HL-60 (cell line): ENCODE data around the gene RGS11.

Source experiments
- DNase-seq, 2 experiments: peaks; one replicate each; pipeline ENCODE4 v3.0.0-alpha.2; 2010 to 2020; ENCODE audit warnings: low read depth in 1 of 2, low spot score in 1 of 2
- H3K27ac ChIP-seq: fragments of 250-450 bp; sonication (Bioruptor Pico); replicated peaks from 2 replicates; pipeline ENCODE4 v1.5.1; 2020; ENCODE audit warnings: mild to moderate bottlenecking, moderate library complexity
- H3K27me3 ChIP-seq: fragments of 250-450 bp; sonication (Bioruptor Pico); 2 replicates; pipeline ENCODE4 v1.5.1; 2021; ENCODE audit warnings: mild to moderate bottlenecking, moderate library complexity; ENCODE audit not compliant: insufficient read depth, poor library complexity, severe bottlenecking
- H3K4me3 ChIP-seq: replicated peaks from 2 replicates; pipeline ENCODE4 v1.5.1; 2011; ENCODE audit warnings: mild to moderate bottlenecking, control low read depth, low read length; ENCODE audit not compliant: insufficient read depth
- GABPA ChIP-seq: IDR thresholded peaks from 2 replicates; pipeline ENCODE4 v1.6.1; 2012; ENCODE audit warnings: low read depth
- POLR2AphosphoS5 ChIP-seq: IDR thresholded peaks from 2 replicates; pipeline ENCODE4 v1.6.1; 2012; ENCODE audit warnings: low read depth
- SPI1 ChIP-seq: IDR thresholded peaks from 2 replicates; pipeline ENCODE4 v1.6.1; 2012; ENCODE audit warnings: low read depth, mild to moderate bottlenecking, borderline replicate concordance
- TF ChIP-seq, protein P1 (sequence below): IDR thresholded peaks from one replicate; pipeline ENCODE4 v1.5.1; 2011; ENCODE audit warnings: low read length, control low read depth, inconsistent platforms; ENCODE audit not compliant: insufficient read depth
- TF ChIP-seq, protein P2 (sequence below): IDR thresholded peaks from 2 replicates; pipeline ENCODE4 v1.6.1; 2012; ENCODE audit warnings: low read depth; ENCODE audit not compliant: insufficient replicate concordance

RGS11 gene

GRCh38 chr16:270381-271255, 5.1 kb downstream of the RGS11 start:
- no peak overlapping the region for H3K4me3 ChIP-seq
- TF ChIP-seq, protein P1, sequence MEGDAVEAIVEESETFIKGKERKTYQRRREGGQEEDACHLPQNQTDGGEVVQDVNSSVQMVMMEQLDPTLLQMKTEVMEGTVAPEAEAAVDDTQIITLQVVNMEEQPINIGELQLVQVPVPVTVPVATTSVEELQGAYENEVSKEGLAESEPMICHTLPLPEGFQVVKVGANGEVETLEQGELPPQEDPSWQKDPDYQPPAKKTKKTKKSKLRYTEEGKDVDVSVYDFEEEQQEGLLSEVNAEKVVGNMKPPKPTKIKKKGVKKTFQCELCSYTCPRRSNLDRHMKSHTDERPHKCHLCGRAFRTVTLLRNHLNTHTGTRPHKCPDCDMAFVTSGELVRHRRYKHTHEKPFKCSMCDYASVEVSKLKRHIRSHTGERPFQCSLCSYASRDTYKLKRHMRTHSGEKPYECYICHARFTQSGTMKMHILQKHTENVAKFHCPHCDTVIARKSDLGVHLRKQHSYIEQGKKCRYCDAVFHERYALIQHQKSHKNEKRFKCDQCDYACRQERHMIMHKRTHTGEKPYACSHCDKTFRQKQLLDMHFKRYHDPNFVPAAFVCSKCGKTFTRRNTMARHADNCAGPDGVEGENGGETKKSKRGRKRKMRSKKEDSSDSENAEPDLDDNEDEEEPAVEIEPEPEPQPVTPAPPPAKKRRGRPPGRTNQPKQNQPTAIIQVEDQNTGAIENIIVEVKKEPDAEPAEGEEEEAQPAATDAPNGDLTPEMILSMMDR: no peak
- TF ChIP-seq GABPA (no peak), SPI1 (no peak), POLR2AphosphoS5 (no peak)
- TF ChIP-seq, protein P2, sequence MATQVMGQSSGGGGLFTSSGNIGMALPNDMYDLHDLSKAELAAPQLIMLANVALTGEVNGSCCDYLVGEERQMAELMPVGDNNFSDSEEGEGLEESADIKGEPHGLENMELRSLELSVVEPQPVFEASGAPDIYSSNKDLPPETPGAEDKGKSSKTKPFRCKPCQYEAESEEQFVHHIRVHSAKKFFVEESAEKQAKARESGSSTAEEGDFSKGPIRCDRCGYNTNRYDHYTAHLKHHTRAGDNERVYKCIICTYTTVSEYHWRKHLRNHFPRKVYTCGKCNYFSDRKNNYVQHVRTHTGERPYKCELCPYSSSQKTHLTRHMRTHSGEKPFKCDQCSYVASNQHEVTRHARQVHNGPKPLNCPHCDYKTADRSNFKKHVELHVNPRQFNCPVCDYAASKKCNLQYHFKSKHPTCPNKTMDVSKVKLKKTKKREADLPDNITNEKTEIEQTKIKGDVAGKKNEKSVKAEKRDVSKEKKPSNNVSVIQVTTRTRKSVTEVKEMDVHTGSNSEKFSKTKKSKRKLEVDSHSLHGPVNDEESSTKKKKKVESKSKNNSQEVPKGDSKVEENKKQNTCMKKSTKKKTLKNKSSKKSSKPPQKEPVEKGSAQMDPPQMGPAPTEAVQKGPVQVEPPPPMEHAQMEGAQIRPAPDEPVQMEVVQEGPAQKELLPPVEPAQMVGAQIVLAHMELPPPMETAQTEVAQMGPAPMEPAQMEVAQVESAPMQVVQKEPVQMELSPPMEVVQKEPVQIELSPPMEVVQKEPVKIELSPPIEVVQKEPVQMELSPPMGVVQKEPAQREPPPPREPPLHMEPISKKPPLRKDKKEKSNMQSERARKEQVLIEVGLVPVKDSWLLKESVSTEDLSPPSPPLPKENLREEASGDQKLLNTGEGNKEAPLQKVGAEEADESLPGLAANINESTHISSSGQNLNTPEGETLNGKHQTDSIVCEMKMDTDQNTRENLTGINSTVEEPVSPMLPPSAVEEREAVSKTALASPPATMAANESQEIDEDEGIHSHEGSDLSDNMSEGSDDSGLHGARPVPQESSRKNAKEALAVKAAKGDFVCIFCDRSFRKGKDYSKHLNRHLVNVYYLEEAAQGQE: no peak
- DNase-seq: no peak
- no peak overlapping the region for H3K27ac ChIP-seq
- peaks cover 13% of the 10 kb centered on the region for H3K27me3 ChIP-seq

DNA sequence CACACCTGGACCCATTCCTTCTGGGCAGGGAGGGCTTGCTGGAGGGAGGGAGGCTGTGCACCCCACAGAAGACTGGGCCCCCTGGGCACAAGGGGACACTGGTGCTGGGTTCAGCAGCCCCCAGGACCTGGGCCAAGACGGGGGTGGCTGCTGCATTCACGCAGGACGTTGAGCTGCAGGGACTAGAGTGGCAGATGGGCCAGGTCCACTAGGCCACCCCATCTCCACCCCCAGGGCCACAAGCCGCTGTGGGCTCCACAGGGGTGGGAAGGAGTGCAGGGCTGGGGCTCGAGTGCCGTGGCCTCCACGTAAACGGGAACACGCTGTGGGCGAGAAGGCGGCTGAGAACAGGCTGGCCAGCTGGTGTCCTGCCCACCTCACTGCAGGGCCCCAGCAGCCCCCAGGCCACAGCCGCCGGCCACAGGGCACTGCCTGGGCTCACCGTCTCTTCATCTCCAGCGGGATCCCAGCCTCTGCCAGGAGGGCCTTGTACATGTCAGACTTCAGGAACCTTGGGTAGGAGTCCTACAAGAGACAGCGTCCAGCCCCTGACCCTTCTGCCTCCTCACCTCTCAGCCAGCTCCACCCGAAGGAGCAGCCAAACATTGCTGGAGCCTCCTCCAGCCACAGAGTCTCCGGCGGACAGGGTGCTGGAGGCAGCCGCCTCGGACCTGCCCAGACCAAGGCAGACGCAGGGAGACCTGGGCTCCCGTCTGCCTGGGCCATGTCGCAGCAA, 6.5 kb downstream of the RGS11 start:
- no peak overlapping the region for H3K4me3 ChIP-seq
- H3K27ac ChIP-seq: no peak overlapping the region
- no peak for TF ChIP-seq POLR2AphosphoS5
- TF ChIP-seq SPI1: no peak
- no peak for TF ChIP-seq GABPA
- TF ChIP-seq, protein P2: no peak
- TF ChIP-seq, protein P1: no peak
- H3K27me3 ChIP-seq: peaks cover 4% of the 10 kb centered on the region
- no peak for DNase-seq

- H3K4me3 ChIP-seq: no peak overlapping the region
- no peak for DNase-seq
Observed at GRCh38 chr16:268141-269053, 7.3 kb downstream of the RGS11 start.

More at GRCh38 chr16:268141-269053, 7.3 kb downstream of the RGS11 start:
- Histone ChIP-seq H3K27me3 (peaks cover 3% of the 10 kb centered on the region), H3K27ac (no peak overlapping the region)
- TF ChIP-seq, protein P1: no peak
- TF ChIP-seq GABPA (no peak), POLR2AphosphoS5 (no peak), SPI1 (no peak)
- TF ChIP-seq, protein P2: no peak
